Stimulated activated CD4-positive, alpha-beta T cell treated with anti-CD3 and anti-CD28 coated beads, Interleukin-1b, Interleukin-23, amount 100 ng/mL, for 48 hours (primary cell): ENCODE results near the gene OGDHL.
"Not testable (repeated sequence)": the region's sequence is repeated elsewhere in the genome, so short reads cannot be mapped to it uniquely, and the experiment has no call there.

Experiments used
- DNase-seq: peaks from one replicate; pipeline ENCODE4 v3.0.0-alpha.2; 2020

The OGDHL gene

DNA sequence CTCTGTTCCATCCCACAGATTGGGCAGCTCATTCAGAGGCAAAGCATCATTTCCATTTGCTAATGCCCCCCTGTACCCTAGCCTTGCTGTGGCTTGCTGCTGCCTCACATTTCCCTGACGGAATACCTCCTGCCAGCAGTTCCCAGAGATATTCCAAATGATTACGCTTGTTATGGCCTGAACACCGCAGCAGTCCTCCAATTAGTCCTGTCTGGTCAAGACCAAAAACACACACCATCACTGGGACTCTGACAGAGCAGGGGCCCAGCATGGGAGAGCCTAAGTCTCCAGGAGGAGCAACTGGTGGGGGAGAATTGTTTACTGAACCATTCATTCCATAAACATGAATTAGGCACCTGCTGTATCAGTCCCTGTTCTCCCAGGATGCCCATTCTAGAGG lies 6.1 kb downstream of the OGDHL start:
- DNase-seq = no peak

DNA sequence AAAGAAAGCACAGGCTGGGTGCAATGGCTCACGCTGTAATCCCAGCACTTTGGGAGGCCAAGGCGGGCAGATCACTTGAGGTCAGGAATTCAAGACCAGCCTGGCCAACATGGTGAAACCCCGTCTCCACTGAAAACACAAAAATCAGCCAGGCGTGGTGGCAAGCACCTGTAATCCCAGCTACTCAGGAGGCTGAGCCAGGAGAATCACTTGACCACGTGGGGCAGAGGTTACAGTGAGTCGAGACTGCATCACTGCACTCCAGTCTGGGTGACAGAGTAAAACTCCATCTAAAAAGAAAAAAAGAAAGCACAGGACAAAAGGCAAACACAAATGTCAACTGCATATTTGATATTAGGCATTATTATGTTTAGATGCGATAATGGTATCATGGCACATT lies 7.2 kb downstream of the OGDHL start:
- not testable (repeated sequence) for DNase-seq

DNA sequence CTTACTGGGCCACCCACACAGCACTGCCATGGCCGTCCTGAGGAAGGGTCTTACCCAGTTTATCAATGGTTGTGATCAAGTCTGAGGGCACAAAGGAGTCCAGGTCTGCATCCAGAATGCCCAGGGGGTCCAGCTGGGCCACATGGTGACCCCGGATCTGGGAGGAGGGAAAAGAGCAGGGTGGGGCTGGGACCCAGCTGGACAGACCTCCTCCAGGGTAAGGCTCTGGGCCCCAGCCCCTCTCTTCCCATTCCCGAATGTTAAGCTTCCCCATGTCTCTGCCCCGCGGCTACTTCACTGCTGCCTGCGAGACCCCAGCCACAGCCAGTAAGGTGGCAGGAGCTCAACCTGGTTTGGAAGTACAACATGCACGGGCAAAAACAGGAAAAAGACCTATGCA lies 9.5 kb downstream of the OGDHL start:
- DNase-seq = no peak

DNA sequence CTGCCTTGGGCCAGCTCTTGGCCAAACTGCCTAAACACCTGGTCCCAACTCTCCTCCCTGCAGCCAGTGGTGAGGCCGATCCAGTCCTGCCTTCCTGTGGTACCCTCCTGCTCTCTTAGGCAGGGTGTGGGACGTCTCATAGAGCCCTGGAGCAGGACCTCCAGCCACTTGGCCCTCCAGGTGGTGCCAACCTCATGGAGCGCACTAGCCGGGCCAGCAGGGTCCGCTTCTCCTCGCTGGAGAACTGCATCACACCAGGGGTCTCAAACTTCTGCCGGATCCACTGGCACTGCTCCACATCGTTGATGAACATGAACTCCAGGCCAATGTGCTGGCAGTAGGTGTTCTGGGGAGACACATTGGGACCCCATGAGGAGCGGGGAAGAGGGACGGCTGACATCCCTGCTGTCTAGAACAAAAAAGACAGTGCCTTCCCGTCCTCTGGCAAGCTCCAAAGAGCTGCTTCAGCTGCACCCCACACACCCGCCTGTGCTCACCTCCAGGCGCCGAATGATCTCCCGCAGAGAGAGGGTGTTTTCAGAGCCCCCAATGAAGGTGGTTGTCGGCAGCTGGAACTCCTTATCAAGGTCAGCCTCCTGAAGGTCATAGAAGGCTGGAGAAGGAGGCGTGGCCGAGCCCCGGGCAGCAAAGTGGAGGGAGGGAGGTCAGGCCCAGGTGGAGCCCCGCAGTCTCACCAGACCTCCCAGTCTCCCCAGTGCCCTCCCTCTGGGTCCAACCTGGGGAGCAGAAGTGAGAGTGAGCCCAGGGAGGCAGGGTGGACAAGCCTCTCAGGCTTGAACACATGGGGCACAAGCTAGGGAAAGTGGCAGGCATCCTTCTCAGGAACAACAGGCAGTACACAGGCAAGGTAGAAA lies 10.2 kb downstream of the OGDHL start:
- no peak for DNase-seq

DNA sequence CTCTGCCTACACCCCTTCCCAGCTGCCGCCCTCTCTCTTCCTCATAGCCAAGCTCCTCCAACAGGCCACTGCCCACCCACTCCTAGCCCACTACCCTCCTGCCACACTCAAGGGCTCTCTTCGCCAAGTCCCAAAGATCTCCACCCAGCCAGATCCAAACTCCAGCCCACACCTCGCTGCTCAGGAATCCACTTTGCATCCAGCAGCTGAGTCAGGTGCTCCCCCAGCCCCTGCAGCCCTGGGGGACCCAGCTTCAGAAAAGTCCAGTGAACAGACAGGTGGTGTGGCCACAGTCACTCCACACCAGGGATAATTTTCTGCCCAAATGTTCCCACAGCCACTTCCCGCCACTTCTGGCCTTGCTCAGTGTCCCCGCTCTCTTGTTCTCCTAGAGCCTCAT lies 10.9 kb downstream of the OGDHL start:
- DNase-seq = no peak

DNA sequence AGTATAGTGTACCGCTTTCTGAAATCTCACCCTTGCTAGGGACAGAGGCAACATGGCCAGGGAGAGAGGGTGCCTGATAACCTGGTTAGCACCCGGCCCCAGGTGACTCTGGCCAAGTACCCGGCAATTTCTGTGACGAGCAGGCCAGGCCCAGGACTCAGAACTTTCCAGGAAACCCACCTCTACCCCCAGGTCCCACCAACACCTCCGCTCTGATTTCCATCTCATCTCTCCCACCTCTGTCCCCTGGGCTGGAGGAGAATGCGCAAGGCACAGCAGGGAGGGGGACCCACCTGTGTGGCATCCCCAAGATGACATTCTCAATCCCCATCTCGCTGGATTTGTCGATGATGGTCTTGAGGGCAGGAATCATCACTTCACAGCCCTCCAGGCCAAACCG lies 11.6 kb downstream of the OGDHL start:
- no peak for DNase-seq

DNA sequence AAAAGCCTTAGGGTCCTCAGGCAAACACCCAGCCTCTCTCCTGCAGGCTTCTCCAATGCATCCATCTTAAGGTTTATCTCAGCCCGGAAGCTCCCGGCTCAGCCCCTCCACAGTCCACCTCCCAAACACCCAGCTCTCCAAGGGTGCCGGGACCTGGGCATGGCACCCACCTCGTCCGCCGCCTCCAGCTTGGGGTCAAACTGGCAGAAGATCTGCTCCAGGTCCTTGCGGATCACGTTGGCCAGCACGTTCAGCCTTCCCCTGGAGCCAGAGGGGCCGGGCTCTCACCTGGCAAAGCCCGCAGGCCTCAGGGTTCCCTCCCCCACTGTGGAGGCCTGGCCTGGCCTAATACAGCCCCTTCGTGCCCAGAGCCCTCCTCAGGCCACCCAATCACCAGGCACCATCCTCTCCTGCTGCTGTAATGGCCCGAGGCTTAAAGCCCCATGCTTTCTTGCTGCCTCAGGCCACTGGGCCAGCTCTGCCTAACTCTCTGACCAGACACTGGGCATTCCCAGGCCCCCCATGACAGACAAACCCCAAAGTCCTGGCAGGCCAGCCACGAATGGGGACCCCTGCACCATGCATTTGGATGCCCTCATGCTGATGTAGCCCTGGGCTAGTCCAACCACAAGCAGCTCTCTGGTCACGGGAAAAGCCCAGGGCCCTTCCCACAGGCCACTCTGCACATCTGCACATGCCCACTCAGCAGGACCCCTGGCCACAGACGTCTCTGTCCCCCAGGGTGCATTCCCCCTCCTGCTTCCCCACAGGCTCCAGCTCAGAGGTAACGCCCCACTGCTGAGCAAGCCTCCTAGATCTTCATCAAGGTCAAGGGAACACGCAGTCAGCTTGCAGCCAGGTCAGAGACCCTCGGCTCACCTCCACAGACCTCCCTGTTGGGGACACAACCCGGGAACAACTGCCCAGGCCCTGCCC lies 12.3 kb downstream of the OGDHL start:
- no peak for DNase-seq

DNA sequence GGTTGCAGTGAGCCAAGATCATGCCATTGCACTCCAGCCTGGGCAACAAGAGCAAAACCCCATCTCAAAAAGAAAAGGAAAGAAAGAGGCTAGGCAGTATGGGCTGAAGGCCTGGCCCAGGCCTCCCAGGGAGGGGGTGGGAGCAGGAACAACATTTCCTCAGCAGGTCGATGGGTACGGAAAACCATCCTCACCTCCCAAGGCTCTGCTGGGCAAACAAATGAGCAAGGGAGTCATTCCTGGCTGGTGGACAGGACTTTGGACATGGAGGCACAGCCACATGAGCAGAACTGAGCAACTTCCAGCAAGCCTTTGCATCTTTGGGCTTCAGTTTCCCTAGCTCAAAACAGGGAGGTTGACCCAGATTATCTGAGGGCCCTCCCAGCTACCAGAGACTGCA lies 13.0 kb downstream of the OGDHL start:
- DNase-seq = no peak

DNA sequence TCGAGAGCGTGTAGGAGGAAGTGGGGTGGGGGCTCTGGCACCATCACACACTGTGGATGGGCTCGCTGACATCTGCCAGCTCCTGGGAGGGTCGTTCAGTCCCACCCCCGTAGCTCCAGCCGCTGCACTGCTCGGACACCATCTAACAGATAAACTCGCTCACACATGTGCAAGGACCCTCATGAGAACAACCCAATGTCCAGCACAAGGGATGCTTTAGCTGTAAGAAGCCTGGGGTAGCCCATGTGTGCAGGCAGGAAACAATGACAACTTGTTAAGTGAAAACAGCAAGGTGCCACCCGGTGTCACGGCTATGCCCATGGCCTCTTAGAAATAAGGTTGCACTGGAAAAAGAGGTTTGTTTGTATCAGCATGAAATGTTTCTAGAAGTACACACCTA lies 14.1 kb downstream of the OGDHL start:
- DNase-seq = no peak

DNA sequence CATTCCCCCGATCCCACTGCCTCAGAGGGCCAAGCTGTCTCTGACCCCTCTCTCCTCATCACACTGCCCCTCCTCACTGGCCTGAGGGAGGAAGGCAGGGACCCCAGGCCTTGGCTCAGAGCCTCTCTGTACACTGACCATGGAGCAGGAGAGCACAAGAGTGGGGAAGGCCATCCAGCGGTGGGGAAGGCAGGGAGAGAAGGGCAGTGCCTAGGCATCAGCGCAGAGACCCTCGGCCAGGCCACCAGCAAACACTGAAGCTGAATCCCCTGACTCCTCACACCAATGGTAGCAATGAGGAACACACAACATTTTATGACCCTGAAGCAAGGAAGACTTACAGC lies 14.8 kb downstream of the OGDHL start:
- DNase-seq = no peak

DNA sequence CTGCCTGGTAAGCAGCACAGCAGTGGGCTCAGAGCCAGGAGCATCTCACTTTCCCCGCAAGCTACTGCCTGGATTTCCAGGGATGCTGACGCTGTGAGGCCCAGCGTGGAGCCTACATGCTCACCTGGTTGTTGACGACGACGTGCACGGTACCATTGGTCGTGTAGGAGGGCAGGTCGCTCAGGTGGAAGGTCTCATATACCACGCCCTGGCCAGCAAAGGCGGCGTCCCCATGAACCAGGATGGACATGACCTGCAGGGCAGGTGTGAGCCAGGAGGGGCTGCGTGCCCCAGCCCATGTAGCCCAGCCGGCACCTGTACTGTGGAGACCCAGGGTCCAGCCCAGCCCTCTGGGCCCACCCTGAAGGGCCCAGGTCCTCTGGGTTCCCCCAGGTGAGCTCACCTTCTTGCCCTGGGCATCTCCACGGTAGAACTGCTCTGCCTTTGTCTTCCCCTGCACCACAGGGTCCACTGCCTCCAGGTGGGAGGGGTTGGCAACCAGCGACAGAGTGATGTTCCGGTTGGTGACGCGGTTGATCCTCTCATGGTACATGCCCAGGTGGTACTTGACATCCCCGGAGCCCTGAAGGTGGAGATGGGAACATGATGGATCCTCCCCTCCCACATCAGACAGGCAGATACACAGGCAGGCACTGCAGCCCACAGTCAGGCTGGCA lies 15.4 kb downstream of the OGDHL start:
- DNase-seq = no peak

DNA sequence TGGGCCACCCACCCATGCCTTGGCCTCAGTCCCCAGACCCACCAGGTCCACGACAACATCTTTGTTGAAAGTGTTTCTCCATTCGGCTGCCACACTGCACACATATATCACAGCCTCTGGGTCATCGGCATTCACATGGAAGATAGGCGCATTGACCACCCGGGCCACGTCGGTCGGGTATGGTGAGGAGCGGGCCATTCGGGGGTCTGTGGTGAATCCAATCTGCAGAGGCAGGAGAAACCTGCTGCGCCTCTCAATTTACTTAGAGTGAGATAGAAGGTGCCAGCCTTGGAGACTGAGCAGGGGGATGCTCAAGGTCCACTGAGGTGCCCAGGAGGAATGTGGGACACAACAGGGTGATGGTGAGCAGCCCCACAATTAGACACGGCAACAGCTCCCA lies 16.4 kb downstream of the OGDHL start:
- DNase-seq = no peak

DNA sequence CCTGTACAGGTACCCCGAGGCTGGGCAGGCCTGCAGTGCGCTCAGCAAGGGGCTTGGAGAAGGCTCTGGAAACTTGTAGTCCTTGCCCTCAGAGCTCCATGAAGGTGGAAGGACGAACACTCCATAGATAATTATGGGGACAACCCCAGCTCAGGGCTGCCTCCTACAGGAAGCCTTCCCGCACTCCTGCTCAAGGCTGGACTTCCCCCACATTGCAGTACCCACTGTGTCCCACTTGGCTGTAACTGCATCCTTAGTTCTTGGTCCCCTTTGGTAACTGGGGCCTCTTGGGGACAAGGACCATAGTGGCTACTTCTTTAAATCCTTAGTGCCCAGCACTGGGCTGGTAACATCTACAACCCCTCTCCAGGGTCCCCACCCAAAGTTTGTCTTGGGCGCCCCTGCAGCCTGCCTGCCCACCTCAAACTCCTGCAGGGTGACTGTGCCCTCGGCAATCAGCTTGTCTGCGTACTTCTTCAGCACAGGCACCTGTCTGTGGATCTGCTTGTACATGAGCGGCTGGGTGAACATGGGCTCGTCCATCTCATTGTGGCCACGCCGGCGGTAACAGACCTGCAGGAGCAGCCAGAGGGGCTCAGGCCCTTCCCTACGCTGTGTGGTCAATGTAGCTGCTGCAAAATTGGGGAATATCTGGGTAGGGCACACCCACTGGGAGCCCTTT lies 17.1 kb downstream of the OGDHL start:
- no peak for DNase-seq

DNA sequence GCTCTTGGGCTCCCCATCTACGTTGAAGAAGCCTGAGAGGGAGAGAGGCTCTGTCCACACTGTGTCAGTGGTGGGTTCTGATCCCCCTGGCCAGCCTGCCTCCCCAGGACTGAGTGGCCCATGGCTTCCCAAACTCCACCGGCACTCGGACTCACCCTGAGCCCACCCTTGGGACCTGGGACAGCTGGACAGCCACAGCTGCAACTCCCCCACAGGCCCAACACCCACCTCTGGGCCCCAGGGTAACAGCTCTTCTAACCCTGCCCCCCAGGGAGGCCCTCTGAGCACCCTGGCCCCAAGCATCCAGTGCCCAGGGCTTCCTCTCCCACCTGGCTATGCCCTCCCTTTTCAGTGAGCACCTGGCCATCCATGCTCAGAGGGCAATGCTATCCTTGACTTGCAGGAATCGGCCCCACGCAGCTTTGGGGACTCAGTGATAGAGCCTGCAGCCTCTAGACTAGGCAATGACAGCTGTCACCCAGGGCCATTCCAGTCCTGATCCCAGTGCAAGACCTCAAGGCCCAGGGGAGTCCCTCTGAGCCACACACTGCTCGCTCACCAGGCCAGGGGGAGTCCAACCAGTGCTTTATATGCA lies 17.9 kb downstream of the OGDHL start:
- no peak for DNase-seq

DNA sequence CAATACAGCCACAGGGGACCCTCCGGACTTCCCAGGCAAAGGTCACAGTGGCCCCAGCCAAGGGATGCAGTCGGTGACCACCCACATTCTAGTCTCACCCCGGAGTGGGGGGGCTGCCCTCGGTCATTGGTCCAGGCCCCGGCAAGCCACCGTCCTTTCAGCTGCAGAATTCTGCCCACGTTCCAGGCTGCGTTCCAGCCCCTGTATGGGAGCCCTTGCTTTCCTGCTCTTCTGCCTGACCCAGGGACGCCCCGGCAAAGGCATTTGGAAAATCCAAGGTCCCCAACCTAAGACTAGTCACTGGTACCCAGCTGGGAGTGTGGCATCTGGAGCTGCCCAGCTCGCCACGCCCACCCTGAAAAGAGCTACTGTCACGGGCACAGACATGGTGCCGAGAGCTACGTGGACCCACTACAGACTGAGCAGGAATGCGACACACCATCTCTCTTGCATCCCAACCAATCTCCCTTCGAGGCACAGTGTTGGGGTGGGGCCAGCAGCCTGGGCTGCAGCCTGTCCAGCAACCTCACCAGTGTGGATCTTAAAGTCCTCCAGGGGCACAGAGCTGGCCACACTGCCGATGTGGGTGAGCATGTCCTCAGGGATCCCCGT lies 18.6 kb downstream of the OGDHL start:
- DNase-seq = no peak

DNA sequence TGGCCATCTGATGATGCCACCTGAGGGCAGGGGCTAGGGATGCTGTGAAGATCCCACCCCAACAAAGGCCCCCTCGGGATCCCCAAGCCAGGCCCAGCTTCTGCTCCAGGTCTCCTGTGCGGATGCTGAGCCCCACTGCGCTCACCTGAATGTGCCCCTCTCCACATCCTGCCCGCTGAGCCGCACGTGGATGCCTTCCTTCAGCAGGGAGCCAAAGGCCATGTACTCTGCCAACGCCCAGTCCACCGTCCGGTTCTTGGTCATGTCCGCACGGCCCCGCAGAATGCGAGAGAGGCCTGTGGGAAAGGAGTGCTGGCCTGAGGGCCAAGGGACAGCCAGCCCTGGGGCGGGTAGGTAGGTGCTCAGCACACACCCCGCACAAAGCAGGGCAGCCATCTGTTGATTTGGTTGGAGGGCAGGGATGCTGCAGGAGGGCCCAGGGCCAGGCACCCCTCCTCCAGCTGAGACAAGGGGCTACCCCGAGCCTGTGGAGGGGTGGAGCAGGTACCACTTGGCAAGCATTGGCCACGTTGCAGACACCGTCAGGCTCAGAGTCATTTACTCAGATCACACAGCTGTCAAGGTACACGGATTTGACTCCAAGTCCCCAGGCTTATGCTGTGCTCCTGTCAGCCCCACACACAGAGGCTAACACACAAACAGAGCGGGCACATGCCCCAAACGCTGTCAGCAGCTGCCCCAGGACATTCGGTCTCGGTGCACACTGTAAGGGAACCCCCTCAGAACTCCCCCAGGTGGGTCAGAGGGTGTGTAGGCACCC lies 19.2 kb downstream of the OGDHL start:
- DNase-seq = no peak

DNA sequence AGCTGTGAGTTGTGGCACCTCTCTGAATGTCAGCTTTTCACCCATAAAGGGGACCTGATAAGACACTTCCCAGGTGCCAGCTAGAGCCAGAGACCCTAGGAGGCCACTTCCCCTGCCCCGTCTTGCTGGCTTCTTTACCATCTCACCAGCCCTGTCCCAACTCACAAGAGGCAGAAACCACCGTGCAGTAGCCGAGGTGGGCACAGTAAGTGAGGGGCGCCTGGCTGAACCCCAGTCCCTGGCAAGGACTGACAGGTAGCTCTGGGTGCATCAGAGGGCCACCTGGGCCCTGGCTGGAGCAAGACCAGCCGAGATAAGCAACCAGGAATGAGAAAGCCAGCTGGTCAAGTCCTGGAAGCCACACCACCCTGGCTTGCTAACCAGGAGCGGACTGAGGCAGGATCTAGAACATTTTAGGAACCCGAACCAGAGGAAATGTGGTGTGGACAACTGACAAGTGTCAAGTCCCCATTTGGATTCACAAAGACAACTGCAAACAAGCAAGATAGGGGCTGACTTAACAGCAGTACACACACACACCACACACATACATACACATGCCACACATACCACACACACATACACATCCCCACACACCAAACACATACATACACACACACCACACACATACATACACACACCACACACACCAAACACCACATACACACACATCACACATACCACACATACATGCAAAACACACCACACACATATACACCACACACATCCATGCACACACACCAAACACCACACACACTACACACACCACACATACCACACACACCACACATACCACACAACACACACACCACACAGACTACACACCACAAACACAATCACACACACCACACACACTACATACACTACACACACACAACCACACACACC lies 20.8 kb downstream of the OGDHL start:
- DNase-seq = no peak

DNA sequence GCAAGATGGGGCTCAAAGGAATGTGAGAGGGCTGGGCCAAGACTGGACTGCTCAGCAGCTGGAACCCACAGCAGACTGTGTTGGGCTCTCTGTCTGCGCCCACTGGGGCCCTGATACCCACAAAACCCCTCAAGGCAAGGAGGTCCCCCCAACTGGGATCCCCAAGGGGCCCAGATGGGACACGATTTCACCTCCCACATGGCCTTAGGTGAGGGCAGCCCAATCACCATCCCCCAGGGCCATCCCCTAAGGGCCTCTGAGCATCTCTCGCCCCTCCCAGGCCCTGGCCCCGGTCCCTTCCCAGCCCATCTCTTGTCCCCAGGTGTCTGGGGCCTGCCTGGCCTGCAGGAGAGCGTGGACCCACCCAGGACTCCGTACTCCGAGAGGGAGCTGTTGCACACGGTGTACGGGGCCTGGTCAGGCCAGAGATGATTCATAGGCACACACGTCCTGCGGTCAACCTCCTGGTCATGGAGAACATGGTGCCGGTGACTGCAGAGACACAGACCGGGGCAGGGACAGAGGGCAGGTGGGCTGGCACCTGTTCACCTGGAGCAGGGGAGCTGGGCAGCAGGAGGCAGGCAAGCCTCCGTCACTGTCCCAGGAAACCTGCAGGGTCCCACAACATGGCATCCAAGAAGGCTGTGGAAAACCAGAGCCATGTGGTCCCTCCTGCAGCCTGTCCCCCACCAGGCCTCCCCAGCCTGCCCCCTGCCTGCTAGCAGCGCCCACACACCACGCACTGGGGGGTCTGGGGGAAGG lies 21.6 kb downstream of the OGDHL start:
- DNase-seq = no peak

DNA sequence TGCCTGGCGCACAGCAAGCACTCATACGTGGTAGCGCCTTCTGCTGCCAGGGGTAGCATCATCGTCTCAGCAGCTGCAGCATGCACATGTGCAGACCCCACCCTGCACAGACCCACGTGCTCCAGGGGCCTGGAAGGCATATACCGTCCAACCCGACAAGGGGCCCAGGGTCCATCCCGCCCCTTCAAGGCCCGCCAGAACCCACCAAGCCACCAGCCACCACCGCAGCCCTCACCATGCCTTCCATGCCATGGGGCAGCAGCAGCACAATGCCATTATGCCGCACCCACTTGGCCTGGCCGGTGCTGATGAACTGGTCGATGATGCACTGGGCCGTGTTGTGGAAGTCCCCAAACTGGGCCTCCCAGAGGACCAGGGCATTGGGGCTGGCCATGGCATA lies 22.7 kb downstream of the OGDHL start:
- no peak for DNase-seq
